Activated naive CD8-positive, alpha-beta T cell (primary cell): ENCODE measurements around the gene IFNA21.
"Not testable (repeated sequence)": the region's sequence is repeated elsewhere in the genome, so short reads cannot be mapped to it uniquely, and the experiment has no call there.

Experiments
- H3K27ac Mint-ChIP-seq: one replicate; pipeline ENCODE4 v1.8.0; 2021; ENCODE audit warnings: mixed read lengths
- H3K27me3 Mint-ChIP-seq: one replicate; pipeline ENCODE4 v1.8.0; 2021; ENCODE audit warnings: mixed read lengths
- H3K36me3 Mint-ChIP-seq: one replicate; pipeline ENCODE4 v1.8.0; 2021; ENCODE audit warnings: mixed read lengths
- H3K4me1 Mint-ChIP-seq: one replicate; pipeline ENCODE4 v1.8.0; 2021; ENCODE audit warnings: low read depth, mixed read lengths
- H3K4me3 Mint-ChIP-seq: one replicate; pipeline ENCODE4 v1.8.0; 2021; ENCODE audit warnings: mild to moderate bottlenecking, mixed read lengths
- H3K9me3 Mint-ChIP-seq: one replicate; pipeline ENCODE4 v1.8.0; 2021; ENCODE audit warnings: low read depth, mixed read lengths

Gene IFNA21

DNA sequence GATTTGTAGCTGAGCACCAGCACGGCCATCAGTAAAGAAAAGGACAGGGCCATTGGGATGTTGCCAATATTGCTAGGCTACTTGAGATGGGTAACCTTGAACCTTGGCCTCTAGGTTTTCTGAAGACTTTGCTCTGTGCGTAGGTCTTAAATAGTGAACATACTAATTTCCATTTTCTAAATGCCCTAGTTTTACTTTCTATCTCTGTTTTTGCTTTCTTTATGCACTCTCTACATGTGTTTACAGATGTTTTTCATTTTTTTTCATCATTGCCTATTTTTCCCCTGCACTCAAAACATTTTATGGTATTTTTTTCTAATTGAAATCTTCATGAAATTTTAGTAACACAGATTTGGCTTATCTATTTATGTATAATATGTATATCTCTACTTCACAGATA, at the start of gene IFNA21:
Gene IFNA21 (minus strand): TSS at position 101 of the 400 bp plus-strand sequence. CDS start 48 bp downstream, at position 53.
- H3K4me3 Mint-ChIP-seq, H3K27ac Mint-ChIP-seq, H3K36me3 Mint-ChIP-seq, H3K27me3 Mint-ChIP-seq, H3K9me3 Mint-ChIP-seq: not testable (repeated sequence)
- peaks cover 19% of the 10 kb centered on the region for H3K4me1 Mint-ChIP-seq

DNA sequence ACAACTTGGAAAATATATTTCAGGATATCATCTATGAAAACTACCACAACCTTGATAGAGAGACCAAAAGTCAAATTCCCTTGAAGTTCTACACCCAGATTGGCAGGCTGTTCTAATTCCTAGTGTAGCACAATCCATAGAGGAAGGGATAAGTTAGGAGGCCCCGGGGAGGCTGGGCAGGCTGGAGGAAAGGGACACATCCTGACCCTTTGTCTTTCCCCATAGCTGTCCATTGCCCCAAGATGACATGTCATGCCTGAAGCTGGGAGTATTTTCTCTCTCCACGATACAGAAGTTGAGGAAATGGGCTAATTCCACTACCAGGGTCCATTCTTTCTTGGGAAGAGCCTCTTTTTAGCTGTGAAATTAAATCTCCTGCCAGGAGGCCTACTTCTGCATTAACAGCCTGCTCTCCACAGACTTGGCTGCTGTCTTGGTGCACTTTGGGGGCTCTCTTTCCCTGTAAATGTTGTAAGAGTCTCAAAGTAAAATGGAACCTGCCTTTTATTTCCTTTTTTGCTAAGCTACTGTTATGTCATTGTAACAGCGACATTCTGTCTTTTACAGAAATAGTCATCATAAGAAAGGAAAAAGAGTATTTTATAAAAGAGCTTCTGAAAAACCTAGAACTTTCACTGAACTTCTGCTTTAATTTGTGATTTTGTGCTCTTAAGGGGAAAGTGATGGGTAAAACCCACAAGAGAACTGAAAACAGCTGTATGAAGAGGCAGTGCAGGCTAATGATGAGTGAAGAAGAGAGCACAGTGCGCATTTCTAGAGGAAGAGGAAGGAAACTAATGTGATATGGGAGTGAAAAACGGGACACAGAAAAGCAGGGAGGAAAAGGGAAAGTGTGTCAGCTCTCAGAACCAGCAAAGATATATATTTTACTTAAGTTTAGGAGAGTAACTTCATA, 47.2 kb upstream of the IFNA21 start:
- not testable (repeated sequence) for H3K36me3 Mint-ChIP-seq, H3K27me3 Mint-ChIP-seq, H3K4me1 Mint-ChIP-seq, H3K9me3 Mint-ChIP-seq, H3K27ac Mint-ChIP-seq
- peak overlapping the region; percentile 36 for H3K4me3 Mint-ChIP-seq

DNA sequence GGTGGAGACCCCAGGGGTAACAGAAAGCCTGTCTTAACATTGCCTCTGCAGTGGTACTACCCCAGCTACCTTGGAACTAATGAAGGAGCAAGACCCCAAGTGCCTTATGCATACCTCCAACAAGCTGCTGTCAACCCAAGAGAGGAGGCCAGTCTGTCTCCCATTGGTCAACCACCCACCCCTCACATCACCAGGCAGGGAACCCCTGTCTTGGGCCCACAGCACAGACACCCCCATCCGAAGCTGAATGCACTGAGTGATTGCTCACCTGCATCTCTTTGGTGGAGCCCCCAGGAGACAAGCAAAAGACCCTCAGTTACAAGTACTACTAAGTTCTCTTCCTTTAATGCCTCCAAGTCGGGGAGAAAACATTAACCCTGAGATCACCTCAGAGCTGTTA, 45.7 kb upstream of the IFNA21 start:
- not testable (repeated sequence) for H3K36me3 Mint-ChIP-seq, H3K9me3 Mint-ChIP-seq, H3K4me3 Mint-ChIP-seq, H3K27me3 Mint-ChIP-seq, H3K27ac Mint-ChIP-seq, H3K4me1 Mint-ChIP-seq

DNA sequence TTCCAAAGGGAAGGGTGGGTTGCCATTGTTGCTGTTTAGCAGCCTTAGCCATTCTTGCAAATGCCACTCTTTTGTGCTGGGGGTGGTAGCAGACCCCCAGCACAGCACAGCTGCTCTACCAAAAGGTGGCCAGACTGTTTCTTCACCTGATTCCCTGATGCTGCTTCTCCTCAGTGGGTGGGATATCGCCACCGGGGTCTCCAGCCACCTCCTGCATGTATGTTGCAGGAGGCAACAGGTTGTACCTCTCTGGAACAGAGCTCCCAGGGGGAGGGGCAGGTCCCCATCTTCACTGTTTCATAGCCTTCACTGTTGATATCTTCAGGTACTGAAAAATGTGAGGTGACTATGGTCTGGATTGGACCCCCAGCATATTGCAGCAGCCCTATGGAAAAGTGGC, 44.3 kb upstream of the IFNA21 start:
- H3K27me3 Mint-ChIP-seq, H3K36me3 Mint-ChIP-seq, H3K9me3 Mint-ChIP-seq, H3K27ac Mint-ChIP-seq, H3K4me1 Mint-ChIP-seq, H3K4me3 Mint-ChIP-seq: not testable (repeated sequence)

DNA sequence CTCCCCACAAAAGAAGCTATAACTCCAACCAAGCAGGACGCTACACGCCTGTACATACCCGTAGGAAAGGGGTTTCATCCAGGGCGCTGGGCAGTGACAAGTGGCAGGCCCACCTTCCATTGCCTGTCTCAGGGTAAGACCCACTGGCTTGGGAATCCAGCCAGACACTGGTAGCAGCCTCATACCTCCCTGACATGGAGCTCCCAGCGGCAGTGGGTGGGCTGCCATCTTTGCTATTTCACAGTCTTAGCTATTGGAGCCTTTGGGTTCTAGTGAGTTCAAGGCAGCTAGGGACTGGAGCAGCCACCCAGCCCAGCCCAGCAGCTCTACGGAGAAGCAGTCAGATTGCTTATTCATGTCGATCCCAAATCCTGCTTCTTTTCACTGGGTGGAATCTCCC, 43.9 kb upstream of the IFNA21 start:
- H3K4me3 Mint-ChIP-seq, result no peak overlapping the region
- peaks cover 2% of the 10 kb centered on the region for H3K36me3 Mint-ChIP-seq
- peaks cover 4% of the 10 kb centered on the region for H3K4me1 Mint-ChIP-seq
- H3K27me3 Mint-ChIP-seq, result peaks cover 8% of the 10 kb centered on the region
- H3K27ac Mint-ChIP-seq, result no peak overlapping the region
- H3K9me3 Mint-ChIP-seq, result no peaks in the 10 kb centered on the region

DNA sequence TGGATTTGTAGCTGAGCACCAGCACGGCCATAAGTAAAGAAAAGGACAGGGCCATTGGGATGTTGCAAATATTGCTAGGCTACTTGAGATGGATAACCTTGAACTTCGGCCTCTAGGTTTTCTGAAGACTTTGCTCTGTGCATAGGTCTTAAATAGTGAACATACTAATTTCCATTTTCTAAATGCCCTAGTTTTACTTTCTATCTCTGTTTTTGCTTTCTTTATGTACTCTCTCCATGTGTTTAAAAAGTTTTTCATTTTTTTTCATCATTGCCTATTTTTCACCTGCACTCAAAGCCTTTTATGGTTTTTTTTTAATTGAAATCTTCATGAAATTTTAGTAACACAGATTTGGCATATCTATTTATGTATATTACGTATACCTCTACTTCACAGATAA, 40.6 kb upstream of the IFNA21 start, which contains the start of gene IFNA10:
Gene IFNA10 (minus strand): TSS at position 101 of the 400 bp plus-strand sequence. CDS start 46 bp downstream, at position 55.
- H3K27me3 Mint-ChIP-seq, H3K36me3 Mint-ChIP-seq, H3K4me3 Mint-ChIP-seq, H3K4me1 Mint-ChIP-seq, H3K27ac Mint-ChIP-seq, H3K9me3 Mint-ChIP-seq: not testable (repeated sequence)

DNA sequence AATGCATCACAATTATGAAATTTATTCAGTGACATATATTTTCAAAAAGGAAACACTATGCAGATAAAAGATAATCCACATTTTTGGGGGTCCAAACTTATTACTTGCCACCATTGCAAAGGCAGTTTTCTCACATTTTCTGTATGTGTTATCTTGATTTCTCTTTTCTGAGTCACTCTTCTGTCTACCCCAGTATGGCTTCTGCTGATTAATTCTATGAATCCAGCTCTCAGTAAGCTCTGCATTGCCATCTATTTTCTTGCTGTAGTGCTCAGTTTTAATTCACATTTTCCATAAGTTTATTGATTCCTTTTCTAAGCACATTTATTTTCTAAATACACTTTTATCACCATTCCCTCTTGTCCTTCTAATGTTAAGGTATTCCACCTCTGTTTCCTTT, 38.7 kb upstream of the IFNA21 start:
- Mint-ChIP-seq H3K9me3 (peaks cover 3% of the 10 kb centered on the region), H3K27ac (no peak overlapping the region), H3K4me1 (peaks cover 2% of the 10 kb centered on the region), H3K27me3 (peaks cover 14% of the 10 kb centered on the region), H3K4me3 (no peak overlapping the region), H3K36me3 (peaks cover 8% of the 10 kb centered on the region)

DNA sequence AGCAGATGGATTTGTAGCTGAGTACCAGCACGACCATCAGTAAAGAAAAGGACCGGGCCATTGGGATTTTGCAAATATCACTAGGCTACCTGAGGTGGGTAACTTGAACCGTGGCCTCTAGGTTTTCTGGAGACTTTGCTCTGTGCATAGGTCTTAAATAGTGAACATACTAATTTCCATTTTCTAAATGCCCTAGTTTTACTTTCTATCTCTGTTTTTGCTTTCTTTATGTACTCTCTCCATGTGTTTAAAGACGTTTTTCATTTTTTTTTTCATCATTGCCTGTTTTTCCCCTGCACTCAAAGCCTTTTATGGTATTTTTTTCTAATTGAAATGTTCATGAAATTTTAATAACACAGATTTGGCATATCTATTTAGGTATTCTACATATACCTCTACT, 35.6 kb upstream of the IFNA21 start, which contains the start of gene IFNA7:
Gene IFNA7 (minus strand): TSS at position 101 of the 400 bp plus-strand sequence. CDS start 40 bp downstream, at position 61.
- not testable (repeated sequence) for H3K27ac Mint-ChIP-seq, H3K9me3 Mint-ChIP-seq, H3K36me3 Mint-ChIP-seq, H3K4me3 Mint-ChIP-seq, H3K4me1 Mint-ChIP-seq
- peaks cover 13% of the 10 kb centered on the region for H3K27me3 Mint-ChIP-seq

DNA sequence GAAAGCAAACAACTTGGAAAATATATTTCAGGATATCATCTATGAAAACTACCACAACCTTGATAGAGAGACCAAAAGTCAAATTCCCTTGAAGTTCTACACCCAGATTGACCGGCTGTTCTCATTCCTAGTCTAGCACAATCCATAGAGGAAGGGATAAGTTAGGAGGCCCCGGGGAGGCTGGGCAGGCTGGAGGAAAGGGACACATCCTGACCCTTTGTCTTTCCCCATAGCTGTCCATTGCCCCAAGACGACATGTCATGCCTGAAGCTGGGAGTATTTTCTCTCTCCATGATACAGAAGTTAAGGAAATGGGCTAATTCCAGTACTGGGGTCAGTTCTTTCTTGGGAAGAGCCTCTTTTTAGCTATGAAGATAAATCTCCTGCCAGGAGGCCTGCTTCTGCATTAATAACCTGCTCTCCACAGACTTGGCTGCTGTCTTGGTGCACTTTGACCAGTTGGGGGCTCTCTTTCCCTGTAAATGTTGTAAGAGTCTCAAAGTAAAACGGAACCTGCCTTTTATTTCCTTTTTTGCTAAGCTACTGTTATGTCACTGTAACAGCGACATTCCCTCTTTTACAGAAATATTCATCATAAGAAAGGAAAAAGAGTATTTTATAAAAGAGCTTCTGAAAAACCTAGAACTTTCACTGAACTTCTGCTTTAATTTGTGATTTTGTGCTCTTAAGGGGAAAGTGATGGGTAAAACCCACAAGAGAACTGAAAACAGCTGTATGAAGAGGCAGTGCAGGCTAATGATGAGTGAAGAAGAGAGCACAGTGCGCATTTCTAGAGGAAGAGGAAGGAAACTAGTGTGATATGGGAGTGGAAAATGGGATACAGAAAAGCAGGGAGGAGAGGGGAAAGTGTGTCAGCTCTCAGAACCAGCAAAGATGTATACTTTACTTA, 28.7 kb upstream of the IFNA21 start:
- H3K4me3 Mint-ChIP-seq, result peak overlapping the region; percentile 24
- H3K27ac Mint-ChIP-seq, H3K27me3 Mint-ChIP-seq, H3K36me3 Mint-ChIP-seq, H3K9me3 Mint-ChIP-seq, H3K4me1 Mint-ChIP-seq: not testable (repeated sequence)

DNA sequence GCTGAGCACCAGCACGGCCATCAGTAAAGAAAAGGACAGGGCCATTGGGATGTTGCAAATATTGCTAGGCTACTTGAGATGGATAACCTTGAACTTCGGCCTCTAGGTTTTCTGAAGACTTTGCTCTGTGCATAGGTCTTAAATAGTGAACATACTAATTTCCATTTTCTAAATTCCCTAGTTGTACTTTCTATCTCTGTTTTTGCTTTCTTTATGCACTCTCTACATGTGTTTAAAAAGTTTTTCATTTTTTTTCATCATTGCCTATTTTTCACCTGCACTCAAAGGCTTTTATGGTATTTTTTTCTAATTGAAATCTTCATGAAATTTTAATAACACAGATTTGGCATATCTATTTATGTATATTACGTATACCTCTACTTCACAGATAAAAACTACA, 21.0 kb upstream of the IFNA21 start, which contains the start of gene IFNA4:
Gene IFNA4 (minus strand): TSS at position 101 of the 400 bp plus-strand sequence. CDS start 56 bp downstream, at position 45.
- H3K27me3 Mint-ChIP-seq, H3K27ac Mint-ChIP-seq, H3K9me3 Mint-ChIP-seq, H3K4me3 Mint-ChIP-seq, H3K4me1 Mint-ChIP-seq, H3K36me3 Mint-ChIP-seq: not testable (repeated sequence)

DNA sequence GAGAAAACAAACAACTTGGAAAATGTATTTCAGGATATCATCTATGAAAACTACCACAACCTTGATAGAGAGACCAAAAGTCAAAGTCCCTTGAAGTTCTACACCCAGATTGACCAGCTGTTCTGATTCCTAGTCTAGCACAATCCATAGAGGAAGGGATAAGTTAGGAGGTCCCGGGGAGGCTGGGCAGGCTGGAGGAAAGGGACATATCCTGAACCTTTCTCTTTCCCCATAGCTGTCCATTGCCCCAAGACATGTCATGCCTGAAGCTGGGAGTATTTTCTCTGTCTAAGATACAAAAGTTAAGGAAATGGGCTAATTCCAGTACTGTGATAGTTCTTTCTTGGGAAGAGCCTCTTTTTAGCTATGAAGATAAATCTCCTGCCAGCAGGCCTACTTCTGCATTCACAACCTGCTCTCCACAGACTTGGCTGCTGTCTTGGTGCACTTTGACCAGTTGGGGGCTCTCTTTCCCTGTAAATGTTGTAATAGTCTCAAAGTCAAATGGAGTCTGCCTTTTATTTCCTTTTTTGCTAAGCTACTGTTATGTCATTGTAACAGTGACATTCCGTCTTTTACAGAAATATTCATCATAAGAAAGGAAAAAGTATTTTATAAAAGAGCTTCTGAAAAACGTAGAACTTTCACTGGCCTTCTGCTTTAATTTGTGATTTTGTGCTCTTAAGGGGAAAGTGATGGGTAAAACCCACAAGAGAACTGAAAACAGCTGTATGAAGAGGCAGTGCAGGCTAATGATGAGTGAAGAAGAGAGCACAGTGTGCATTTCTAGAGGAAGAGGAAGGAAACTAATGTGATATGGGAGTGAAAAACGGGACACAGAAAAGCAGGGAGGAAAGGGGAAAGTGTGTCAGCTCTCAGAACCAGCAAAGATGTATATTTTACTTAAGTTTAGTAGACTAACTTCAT, 16.6 kb upstream of the IFNA21 start:
- not testable (repeated sequence) for H3K4me3 Mint-ChIP-seq, H3K4me1 Mint-ChIP-seq, H3K27ac Mint-ChIP-seq, H3K9me3 Mint-ChIP-seq, H3K36me3 Mint-ChIP-seq, H3K27me3 Mint-ChIP-seq

DNA sequence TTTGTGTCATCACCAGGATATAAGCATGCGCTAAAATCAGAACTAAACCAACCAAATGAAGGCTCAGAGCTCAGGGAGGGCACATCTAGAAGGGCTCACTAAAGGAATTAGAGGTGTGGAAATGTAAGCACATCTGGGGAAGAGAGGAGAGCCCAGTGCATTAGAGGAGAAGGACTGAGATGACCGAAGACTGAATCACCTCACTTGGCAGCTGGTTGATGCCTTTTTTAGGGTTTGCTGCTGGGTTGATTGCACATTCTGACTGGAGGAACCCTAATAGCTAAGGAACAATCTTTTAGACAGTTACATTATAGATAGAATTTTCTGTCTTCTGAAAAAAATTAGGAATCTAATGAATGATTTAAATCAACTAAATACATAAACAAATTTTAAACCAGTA, 8.2 kb upstream of the IFNA21 start:
- H3K36me3 Mint-ChIP-seq, result no peaks in the 10 kb centered on the region
- no peak overlapping the region for H3K4me3 Mint-ChIP-seq
- H3K9me3 Mint-ChIP-seq, result no peaks in the 10 kb centered on the region
- no peak overlapping the region for H3K27ac Mint-ChIP-seq
- H3K27me3 Mint-ChIP-seq, result peaks cover 1% of the 10 kb centered on the region
- no peaks in the 10 kb centered on the region for H3K4me1 Mint-ChIP-seq

DNA sequence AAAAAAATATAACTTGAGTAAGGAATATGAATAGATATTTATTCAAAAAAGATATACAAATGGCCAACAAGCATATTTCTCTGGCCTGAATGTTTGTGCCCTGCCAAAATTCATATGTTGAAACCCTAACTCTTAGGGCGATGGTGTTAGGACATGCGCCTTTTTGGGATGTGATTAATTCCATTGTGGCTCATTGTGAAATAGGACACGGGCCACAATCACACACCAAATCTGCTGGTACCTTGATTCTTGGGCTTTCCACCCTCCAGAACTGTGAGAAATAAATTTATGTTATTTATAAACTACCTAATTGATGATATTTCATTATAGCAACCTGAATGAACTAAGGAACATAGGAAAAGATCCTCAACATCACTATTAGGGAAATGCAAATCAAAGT, 5.7 kb upstream of the IFNA21 start:
- H3K27me3 Mint-ChIP-seq, result no peaks in the 10 kb centered on the region
- no peaks in the 10 kb centered on the region for H3K4me1 Mint-ChIP-seq
- no peaks in the 10 kb centered on the region for H3K9me3 Mint-ChIP-seq
- H3K36me3 Mint-ChIP-seq, result no peaks in the 10 kb centered on the region
- H3K4me3 Mint-ChIP-seq, result no peak overlapping the region
- no peak overlapping the region for H3K27ac Mint-ChIP-seq

DNA sequence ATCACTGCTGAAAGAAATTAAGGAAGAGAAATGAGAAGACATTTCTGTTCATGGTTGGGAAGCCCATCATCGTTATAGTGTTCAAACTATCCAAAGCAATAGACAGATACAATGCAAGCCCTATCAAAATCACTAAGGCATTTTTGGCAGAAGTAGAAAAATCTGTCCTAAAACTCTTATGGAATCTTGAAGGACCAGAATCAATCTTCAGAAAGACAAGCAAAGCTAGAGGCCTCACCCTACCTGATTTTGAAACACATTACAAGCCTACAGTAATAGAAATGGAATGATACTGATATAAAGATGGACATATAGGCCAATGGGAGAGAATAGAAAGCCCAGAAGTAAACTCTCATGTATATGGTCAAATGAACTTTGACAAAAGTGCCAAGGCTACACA, 4.9 kb upstream of the IFNA21 start:
- Mint-ChIP-seq H3K27me3 (no peaks in the 10 kb centered on the region), H3K9me3 (no peaks in the 10 kb centered on the region), H3K4me3 (no peak overlapping the region)

More for the DNA sequence above, 4.9 kb upstream of the IFNA21 start:
- Mint-ChIP-seq H3K36me3 (no peaks in the 10 kb centered on the region), H3K27ac (no peak overlapping the region), H3K4me1 (no peaks in the 10 kb centered on the region)
